Activated CD8-positive, alpha-beta memory T cell treated with anti-CD3 and anti-CD28 coated beads, Interleukin-2, amount 50 U/mL, for 1 hour (primary cell): ENCODE measurements around the gene ABCA2.

Experiments used
- DNase-seq: peaks from one replicate; pipeline ENCODE4 v3.0.0-alpha.2; 2020; ENCODE audit errors: extremely low read depth

Gene ABCA2

DNA sequence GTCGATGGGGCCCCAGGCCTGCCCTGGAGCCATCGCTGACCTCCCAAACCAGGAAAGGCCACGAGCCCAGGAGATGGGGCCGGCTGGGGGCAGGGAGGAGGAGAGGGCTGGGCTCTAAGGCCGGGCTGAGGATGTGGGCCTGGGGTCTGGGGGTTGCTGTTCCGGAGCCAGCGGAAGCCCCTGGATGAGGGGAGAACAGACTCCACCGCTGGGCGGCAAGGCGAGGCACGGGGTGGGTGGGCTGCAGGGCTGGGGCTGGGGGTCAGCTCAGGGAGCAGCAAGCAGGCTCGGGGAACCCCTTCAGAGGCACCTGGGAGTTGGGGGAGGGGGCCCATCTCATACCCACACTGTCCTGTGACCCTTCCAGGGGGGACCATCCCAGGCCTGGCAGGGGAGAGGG lies 64.3 kb downstream of the ABCA2 start:
- DNase-seq, result no peak

DNA sequence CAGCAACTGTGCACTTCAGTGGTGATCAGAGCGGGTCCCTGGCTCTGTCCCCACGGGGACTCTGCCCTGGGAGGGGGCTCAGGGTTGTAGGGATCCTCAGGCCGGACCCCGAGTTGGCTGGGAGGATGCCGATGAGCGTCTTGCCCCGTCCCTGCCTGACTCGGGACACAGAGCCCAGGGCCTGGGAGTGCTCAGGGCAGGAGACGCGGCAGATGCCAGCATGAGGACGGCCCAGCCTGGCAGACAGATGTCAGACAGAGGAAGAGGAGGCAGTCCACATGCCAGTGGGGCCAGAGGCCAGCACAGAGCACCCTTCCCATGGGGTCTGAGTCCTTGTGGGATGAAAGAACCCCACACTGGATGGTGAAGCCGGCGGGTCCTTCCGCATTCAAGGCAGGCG lies 64.7 kb downstream of the ABCA2 start:
- DNase-seq, result no peak

DNA sequence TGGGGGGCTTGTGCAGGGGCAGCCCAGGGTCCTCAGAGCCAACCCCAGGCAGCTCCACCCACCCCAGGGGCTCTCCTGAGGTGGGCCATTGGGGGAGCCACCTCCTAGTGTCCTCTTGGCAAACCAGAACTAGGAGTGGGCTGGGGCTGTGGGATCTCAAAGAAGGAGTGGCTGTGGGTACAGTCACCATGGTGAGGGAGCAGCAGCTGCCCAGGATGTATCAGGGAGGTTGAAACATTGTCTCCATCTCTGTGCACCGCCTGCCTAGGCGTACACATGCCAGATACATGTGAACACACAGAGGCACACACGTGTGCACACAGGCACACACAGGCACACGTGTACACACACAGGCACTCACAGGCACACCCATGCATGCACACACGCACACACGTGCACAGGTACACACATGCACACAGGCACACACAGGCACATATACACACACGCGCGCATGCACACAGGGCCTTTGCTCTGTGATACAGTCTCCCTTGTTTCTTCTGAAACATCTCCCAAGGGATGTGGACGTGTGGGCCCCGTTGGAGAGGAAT lies 65.3 kb downstream of the ABCA2 start:
- no peak for DNase-seq

DNA sequence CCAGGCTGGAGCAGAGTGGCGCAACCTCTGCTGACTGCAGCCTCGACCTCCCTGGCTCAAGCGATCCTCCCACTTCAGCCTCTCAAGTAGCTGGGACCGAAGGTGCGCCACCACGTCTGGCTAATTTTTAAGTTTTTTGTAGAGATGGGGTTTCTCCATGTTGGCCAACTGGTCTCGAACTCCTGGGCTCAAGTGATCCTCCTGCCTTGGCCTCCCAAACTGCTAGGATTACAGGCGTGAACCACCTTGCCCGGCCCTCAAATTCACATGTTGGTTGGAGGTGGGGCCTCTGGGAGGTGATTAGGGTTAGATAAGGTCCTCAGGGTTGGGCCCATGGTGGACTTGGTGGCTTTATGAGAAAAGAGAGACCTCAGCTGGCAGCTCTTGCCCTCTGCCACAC lies 65.9 kb downstream of the ABCA2 start:
- no peak for DNase-seq

DNA sequence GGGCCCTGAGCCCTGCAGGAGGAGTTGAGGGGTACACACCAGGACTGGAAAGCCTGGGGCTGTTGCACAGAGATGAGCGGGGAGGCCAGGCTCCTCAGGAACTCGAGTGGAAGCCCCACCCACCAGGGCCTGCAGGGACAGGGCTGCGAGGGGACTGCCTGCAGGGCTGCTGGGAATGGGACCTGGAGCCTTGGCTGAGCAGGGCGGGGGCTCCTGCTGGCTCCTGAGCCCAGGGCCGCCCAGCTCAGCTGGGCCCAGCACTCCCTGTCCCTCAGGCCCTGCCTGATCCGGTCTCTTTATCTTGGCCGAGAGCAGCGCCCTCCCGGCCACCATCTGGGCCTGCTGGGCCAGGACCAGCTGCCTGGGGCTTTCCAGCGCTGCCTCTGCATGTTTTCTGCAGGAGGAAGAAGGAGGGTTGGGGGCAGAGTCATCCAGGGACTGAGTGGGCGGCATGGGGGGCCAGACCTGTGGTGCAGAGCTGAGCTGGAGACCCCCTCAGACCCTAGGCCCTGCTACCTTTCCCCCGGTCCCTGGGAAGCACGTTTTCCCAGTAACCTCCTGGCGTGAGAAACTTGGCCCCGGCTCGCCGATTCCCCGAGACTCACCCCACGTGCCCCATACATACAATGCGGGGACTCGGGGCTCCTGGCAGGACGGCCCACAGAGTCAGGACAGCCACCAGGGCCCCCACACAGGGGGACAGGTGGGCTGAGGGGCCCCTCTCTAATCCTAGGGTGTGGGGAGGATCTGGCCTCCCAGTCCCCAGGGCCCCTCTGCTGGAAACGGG lies 66.6 kb downstream of the ABCA2 start:
- no peak for DNase-seq

DNA sequence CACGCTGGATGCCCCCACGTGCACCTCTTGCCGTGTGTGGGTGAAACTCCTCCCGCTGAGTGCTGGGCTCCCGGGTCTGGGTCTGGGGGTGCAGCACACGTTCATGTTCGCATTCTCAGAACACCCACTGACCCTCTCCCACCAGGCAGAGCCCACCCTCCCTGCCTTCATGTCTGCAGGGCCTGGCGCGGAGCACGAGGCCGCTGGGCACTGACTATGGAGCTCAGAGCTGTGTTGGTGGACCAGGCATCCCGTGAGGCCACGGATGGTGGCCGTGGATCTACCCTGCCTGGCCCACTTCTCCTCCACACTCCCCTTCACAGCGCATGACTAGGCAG lies 67.1 kb downstream of the ABCA2 start:
- no peak for DNase-seq

DNA sequence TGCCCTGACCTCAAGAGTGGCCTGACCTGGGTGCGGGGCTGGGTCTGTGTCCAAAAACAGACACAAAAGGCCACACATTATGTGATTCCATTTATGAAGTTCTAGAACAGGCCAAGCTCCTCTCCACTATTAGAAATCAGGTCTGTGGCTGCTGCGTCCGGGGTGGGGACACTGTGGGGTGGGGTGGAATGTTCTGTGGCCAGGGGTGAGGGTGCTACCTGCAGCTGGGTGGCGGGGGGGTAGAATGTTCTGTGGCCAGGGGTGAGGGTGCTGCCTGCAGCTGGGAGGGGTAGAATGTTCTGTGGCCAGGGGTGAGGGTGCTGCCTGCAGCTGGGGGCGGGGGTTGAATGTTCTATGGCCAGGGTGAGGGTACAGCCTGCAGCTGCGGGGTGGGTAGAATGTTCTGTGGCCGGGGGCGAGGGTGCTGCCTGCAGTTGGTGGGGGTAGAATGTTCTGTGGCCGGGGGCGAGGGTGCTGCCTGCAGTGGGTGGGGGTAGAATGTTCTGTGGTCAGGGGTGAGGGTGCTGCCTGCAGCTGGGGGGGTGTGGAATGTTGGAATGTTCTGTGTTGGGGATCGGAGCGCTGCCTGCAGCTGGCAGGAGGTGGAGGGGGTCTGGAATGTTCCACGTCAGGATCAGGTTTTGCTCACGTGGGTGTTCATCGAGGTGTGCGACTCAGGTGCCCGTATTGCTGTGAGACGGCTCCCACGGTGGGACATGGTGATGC lies 67.7 kb downstream of the ABCA2 start:
- peak; percentile 20 for DNase-seq

DNA sequence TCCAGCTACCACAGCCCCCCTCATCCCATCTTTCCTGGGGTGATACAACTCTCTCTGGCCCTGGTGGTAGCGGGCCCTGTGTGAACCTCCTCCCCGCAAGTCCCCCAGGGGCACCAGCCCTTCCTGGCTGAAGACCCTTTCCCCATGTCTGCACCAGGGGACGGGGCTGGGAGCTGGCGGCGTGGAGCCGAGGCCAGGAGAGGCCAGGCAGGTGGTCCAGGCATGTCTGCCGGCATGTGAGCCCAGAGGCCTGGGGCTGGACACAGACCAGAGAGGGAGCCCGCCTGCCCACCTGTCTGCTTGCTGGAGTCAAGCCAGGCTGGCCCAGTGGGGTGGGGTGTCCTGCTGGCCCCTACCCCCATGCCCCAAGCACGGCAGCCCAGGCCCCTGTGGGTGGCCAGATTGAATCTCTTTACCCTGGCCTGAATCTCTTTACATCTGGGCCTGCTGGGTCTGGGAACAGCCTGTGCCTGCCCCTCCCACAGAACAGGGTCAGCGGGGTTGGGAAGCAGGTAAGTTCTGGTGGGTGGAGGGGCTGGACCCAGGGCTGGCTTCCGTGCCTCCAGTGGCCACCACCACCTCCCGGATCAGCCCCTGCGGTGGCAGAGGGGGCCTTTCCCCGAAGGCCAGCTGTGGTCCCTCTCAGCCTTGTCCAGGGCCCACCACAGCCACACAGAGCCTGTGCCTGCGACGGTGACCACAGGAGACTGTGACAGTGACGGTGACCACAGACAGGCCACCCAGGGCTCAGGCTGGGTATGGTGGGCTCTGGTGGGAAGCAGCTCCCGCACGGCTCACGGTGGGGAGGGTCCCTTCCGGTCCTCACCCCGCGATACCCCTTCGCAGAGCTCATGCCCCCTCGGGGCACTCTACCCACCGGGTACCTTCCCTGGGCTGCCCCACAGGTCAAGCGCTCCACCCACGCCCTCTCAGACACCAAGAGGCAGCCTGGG lies 68.9 kb downstream of the ABCA2 start:
- no peak for DNase-seq

DNA sequence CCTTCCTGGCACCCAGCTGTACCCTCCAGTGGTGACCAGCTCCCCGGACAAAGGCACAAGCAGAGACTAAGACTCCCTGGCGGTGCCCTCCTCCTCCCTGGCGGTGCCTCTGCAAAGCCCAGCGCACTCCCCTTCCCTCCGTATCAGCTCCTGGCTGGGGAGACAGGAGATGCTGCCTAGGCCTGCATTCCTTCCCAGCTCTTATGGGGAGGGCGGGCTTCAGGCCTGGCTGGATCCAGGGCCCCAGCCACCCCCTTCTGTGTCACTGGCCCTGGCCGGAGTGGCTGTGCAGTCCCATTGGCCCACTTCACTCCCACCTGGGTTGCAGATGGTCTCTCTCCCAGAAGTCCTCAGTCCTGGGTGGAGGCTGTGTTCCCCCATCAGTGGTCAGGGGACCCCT lies 69.6 kb downstream of the ABCA2 start:
- no peak for DNase-seq

DNA sequence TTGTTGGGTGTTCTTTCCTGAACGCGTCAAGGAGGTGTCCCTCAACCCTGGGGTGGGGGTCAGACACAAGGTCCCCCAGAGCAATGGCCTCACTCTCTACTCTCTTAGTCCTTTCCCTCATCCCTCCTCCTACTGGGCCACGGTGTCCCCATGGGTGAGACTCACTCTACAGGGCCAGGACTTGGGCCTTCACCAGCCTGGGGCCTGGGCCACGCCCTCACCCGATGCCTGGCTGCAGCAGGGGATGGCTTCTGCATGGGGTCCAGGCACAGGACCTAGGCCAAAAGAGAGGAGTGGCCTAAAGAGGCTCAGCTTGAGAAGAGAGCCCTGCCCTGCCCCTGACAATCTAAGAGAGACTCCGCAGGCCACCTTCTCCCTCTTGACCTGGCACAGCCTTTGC lies 70.1 kb downstream of the ABCA2 start:
- DNase-seq, result no peak

DNA sequence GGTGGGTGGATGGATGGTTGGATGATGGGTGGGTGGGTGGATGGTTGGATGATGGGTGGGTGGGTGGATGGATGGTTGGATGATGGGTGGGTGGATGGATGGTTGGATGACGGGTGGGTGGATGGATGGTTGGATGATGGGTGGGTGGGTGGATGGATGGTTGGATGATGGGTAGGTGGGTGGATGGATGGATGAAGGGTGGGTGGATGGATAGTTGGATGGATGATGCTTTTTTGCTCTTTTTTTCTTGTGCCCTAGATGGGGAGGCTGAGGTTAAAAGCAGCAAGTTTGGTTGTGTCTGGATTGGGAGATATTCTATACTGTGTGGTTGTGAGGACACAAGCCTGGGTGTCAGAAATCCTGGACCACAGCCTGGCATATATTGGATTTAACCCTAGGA lies 70.6 kb downstream of the ABCA2 start:
- DNase-seq, result no peak
